Fibroblast of the conjunctiva (primary cell): Measurements from ENCODE around the gene PDIA2.
"Not testable (repeated sequence)": the region's sequence is repeated elsewhere in the genome, so short reads cannot be mapped to it uniquely, and the experiment has no call there.

Source experiments
- DNase-seq: peaks from one replicate; pipeline ENCODE4 v3.0.0-alpha.2; 2010; ENCODE audit warnings: low read depth

The PDIA2 gene, protein sequence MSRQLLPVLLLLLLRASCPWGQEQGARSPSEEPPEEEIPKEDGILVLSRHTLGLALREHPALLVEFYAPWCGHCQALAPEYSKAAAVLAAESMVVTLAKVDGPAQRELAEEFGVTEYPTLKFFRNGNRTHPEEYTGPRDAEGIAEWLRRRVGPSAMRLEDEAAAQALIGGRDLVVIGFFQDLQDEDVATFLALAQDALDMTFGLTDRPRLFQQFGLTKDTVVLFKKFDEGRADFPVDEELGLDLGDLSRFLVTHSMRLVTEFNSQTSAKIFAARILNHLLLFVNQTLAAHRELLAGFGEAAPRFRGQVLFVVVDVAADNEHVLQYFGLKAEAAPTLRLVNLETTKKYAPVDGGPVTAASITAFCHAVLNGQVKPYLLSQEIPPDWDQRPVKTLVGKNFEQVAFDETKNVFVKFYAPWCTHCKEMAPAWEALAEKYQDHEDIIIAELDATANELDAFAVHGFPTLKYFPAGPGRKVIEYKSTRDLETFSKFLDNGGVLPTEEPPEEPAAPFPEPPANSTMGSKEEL

DNA sequence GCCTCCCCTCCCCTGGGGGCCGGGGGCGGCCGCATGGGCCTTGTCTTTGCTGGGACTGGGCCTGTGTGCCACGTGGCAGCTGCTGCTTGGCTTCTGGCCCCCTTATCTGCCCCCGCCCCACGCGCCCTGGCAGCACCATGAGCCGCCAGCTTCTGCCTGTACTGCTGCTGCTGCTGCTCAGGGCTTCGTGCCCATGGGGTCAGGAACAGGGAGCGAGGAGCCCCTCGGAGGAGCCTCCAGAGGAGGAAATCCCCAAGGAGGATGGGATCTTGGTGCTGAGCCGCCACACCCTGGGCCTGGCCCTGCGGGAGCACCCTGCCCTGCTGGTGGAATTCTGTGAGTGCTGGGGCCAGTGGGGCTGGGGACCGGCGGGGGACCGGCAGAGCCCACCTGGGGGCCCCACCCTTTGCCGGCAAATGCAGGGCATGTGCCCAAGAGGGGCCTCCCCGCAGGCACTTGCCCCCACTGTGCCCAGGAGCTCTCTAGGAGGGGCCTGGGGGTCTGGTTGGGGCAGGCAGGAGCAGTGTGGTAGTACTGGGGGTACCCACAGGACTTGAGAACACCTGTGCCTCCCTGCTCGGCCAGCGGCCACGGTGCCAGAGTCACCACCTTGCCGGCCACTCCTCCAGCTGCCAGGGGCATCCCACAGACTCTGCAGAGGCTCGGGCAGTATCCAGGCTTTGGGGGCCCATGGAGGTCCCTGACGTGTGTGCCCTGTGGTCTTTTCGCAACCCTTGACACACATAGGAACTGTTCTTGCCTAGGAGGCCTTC is at the start of gene PDIA2:
Gene PDIA2 (plus strand): TSS at position 132 of the 773 bp plus-strand sequence. CDS start 6 bp downstream, at position 138.
- no peak for DNase-seq

DNA sequence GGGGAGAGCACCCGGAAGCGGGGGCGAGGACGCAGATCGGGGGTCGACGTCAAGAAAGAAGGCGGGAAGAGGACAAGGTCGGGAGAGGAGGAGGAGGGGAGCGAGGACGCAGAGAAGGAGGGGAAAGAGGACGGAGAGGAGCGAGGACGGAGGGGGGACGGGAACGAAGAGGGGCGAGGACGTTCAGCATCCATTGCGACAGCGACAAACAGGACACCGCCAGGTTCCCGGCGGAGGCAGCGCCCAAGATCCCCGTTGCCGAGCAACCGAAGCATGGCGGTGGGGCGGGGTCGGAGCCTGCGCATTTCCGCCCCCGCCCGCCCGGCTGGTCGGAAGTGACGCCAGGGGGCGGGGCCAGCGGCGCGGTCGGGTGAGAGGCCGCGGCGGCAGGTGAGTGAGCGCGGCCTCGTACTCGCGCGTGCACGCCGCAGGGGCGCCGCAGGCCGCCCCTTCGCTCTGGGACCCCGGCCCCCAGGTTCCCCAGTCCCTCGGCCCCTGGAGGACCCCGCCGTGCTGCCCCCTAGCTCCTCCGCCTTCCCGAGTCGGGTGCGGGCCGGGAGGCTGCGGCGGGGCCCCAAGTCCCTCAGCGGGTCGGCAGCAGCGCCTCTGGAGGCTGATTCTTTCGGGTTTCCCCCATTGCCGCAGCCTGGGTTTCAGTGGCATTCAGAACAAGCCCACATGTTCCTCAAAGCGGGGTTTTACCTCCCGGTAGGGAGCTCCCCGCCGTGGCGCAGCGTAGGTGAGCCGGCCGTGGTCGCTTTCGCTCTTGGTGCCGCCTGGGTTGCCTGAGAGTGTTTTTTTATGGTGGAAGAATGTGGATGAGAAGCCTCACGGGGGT is 48.3 kb upstream of the PDIA2 start, which contains the start of gene FAM234A:
Gene FAM234A (plus strand): TSS at position 354 of the 838 bp plus-strand sequence. CDS start 19,593 bp downstream, outside the sequence.
- DNase-seq, result peak; percentile 72

DNA sequence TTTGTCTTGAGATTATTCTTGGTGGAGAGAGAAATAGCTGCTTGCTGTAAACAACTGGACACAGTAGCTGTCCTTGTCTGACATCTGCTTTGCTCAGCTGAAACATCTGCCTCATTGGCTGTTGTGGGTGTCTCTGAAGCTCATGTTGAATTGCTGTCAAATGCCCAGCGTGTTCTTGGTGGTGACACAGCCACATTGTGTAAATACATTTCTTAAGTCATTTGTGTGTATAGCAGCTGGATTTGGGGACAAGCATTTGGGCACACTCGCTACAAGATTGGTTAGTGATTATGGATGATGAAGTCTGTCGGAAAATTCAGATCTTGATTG is 43.1 kb upstream of the PDIA2 start:
- DNase-seq, result no peak

DNA sequence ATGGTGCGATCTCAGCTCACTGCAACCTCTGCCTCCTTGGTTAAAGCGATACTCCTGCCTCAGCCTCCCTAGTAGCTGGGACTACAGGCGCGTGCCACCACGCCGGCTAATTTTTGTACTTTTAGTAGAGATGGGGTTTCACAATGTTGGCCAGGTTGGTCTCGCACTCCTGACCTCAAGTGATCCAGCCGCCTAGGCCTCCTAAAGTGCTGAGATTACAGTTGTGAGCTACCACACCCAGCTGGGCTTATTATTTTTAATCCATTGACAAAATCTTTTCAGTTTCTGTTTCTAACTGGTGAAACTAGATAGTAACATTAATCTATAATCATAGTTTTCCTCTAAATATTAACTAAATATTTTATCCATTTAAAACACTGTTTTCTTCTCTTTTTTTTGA is 42.4 kb upstream of the PDIA2 start:
- DNase-seq, result no peak

DNA sequence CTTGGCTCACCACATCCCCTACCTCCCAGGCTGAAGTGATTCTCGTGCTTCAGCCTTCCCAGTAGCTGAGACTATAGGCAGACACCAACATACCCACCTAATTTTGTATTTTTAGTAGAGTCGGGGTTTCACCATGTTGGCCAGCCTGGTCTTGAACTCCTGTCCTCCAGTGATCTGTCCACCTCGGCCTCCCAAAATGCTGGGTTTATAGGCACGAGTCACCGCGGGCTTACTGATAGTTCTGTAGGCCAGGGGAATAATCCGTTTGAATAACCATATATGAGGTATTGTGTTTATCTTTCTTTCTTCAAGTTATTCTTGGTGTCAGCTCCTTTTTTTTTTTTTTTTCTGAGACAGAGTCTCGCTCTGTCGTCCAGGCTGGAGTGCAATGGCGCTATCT is 40.7 kb upstream of the PDIA2 start:
- DNase-seq, result no peak

DNA sequence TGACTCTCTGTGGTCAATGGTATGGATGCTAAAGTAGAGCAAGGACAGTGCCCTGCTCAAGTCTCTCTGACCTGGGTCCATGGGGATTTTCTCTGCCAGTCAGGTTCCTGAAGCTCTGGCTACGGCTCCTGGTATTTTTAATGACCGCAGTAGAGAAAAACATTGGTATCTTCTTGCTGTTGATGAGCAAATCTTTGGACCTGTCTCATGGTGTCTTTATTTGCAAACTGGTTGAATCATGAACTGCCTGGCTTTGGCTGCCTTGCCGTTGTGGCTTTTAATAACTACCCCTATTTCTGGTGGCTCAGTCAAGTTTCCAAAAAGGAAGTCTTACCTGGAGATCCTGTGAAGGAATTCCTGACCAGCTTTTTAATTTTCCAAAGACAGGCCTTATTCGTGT is 39.6 kb upstream of the PDIA2 start:
- no peak for DNase-seq

DNA sequence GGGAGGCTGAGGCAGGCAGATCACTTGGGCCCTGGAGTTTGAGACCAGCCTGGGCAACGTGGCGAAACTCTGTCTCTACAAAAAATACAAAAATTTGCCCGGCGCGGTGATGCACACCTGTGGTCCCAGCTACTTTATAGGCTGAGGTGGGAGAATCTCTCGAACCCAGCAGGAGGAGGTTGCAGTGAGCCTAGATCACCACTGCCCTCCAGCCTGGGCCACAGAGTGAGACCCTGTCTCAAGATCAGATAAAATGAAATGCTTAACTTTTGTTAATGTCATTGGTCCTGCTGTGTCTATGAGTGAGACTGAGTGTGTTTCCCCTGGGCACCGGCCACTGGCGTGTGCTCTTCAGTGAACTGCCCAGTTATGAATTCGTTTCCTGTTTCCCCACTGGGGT is 37.9 kb upstream of the PDIA2 start:
- DNase-seq, result no peak

DNA sequence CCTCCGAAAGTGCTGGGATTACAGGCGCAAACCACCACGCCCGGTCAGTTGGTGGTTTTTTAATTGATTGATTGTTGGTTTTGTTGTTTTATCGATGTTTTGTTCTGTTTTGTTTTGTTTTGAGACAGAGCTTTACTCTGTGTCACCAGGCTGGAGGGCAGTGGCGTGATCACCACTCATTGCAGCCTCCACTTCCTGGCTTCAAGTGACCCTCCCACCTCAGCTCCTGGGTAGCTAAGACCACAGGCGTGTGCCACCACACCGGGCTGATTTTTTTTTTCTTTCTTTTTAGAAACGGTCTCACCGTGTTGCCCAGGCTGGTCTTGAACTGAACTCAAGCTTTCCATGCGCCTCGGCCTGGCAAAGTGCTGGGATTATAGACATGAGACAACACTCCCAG is 35.9 kb upstream of the PDIA2 start:
- no peak for DNase-seq

DNA sequence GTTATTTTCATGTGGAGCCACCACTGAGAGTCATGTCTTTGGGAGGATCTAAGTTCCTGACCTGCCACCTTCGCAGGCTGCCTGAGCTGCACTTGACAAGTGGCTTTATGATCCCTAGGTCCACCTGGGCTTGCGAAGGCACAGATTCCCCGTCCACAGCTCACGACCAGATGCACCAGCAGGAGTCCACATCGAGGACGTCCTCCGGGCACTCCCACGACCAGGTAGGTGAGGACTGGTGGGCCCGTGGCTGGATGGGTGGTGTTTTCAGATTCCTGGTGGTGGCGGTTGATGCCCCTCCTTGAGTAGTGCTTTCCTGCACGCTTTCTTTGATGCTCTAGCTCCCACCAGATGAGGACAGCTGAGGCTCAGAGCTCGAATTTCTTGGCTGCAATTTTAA is 33.5 kb upstream of the PDIA2 start:
- no peak for DNase-seq

DNA sequence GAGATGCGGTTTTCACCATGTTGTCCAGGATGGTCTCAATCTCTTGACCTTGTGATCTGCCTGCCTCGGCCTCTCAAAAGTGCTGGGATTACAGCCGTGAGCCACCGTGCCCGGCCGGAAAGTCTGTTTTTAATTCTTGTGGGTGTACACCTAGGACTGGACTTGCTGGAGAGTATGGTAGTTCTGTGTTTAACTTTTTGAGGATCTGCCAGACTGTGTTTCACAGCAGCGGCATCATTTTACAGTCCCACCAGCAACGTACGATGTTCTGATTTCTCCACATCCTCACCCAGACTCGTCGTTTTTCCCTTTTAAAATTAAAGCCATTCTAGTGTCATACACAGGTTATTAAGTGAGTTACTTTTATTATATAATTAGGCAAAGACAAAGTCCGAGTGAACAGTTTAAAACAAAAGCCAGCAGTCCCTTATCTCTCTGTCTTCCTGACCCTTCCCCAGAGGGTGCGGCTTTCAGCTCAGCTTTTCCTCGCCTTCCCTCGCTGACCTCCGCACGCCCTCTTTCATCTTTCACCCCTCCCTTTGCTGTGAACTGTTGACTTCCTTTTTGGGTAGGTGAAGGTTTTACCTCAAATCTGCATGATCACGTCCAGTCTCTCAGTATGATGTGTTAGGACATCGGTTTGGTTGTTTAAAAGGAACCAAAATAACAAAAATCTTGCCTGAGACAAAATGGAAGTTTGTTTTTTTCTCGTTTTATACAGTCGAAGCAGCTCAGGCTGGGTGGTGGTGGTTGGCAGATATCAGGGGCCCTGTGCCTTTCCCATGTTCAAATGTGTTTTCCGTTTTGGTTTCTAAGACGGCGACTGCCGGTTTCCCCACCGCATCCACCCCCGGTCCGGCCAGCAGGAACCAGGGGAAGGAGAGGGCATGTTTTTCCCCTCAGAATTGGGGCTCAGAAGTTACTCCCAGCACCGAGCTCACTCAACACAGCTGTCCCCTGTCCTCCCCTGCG is 30.3 kb upstream of the PDIA2 start:
- DNase-seq, result no peak

DNA sequence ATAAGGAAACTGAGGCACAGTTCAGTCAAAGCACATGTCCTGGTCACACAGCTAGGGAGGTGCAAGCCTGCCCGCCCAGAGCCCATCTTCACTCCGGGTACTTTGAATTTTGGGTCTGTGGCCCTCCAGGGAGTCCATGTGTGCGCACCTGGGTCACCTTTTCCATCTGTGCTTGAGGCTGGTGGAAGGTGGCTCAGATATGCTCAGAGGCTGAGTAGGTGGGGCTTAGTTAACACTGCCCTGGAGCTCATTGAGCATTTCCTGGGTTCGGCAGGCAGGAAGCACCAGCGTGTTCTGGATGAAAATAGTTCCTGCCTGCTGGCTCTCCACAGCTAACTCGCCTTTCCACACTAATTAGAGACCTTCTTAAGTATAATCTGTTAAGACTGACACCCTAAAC is 29.1 kb upstream of the PDIA2 start:
- no peak for DNase-seq

DNA sequence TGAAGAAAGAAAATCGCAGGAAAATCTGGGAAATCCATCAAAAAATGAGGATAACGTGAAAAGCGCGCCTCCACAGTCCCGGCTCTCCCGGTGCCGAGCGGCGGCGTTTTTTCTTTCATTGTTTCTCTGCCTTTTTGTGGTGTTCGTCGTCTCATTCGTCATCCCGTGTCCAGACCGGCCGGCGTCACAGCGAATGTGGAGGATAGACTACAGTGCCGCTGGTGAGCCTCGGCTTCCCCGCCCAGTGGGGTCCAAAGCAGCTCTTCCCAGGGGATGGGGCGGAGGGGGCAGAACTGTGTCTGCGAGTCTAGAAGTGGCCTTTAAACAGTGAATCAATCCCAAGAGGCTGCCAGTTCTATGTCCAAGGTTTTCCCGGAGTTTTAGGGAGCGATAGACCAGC is 28.5 kb upstream of the PDIA2 start:
- DNase-seq, result no peak

DNA sequence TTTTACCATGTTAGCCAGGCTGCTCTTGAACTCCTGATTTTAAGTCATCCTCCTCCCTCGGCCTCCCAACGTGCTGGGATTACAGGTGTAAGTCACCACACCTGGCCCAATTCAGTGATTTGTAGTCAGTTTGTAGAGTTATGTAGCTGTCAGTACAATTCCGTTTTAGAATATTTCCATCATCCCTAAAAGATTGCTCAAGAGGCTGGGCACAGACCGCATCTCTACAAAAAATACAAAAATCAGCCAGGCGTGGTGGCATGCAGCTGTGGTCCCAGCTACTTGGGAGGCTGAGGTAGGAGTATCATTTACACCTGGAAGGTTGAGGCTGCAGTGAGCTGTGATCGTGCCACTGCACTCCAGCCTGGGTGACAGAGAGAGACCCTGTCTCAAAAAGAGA is 27.8 kb upstream of the PDIA2 start:
- no peak for DNase-seq

DNA sequence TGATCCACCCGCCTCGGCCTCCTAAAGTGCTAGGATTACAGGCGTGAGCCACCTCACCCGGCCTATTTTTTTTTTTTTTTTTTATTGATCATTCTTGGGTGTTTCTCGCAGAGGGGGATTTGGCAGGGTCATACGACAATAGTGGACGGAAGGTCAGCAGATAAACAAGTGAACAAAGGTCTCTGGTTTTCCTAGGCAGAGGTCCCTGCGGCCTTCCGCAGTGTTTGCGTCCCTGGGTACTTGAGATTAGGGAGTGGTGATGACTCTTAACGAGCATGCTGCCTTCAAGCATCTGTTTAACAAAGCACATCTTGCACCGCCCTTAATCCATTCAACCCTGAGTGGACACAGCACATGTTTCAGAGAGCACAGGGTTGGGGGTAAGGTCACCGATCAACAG is 24.9 kb upstream of the PDIA2 start:
- DNase-seq, result not testable (repeated sequence)

DNA sequence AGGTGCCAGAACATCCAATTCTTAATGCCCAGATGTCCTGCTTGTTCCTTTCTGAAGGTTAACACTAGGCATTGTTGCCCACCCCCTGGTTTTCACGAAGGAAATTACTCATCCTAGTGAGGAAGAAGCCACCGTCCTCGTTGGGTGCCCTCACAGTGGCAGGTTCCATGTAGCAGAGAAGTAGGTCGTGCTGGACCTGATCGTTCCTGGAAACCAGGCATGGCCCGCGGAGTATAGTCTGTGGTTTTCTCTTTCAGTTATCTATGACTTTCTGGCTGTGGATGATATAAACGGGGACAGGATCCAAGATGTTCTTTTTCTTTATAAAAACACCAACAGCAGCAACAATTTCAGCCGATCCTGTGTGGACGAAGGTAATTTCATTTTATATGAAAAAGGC is 23.7 kb upstream of the PDIA2 start:
- no peak for DNase-seq

DNA sequence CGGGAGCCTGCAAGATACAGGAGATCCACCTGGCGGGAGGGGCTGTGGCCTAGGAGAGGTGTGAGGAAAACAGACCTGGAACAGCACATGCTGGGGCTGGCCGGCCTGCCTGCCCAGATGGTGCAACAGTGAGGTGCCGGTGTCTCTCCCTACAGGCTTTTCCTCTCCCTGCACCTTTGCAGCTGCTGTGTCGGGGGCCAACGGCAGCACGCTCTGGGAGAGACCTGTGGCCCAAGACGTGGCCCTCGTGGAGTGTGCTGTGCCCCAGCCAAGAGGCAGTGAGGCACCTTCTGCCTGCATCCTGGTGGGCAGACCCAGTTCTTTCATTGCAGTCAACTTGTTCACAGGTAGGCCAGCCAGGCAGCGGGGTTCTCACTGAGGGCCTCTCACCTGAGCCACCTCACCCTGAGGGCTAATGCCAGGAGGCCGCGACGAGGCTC is 23.1 kb upstream of the PDIA2 start:
- no peak for DNase-seq

DNA sequence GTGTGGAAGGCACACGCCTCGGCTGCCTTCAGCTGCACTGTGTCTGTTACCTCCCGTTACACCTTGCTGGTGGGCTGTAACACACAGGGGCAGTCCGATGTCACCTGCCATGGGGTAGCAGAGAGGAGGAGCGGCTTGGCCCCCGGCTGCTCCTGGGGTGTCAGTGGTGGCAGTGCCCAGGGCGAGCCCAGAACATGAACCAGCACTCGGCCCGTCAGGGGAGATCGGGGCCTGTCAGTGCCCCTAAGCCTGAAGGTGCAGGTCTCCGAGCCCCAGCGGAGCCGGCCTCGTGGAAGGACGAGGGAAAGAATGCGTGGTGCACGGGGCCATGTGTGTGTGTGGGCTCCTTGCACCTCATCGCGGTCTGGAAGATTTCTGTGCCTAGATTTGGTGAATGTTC is 22.6 kb upstream of the PDIA2 start:
- no peak for DNase-seq

DNA sequence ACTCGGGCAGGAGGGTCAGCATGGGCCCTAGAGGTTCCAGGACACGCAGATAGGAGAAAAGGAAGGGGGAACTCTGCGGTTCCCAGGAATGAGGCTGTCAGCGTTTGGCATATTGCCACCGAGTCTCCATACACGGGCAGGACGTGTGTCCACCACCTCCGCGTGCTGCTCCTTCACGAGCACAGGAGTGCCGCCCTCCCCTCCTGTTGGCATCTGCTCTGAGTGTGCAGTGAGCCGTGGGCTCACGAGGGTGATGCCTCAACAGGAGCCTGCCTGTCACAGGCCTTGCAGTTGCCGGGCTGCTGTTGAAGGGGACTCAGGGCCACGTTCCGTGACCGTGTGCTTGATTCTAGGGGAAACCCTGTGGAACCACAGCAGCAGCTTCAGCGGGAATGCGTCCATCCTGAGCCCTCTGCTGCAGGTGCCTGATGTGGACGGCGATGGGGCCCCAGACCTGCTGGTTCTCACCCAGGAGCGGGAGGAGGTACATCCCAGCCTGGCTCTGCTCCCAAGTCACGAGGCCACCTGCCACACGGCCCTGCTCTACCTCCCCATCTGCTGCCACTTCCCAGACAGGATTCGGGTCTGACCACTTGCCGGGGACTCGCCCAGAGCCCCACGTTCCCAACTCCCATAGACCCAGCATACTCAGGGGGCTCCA is 21.8 kb upstream of the PDIA2 start:
- no peak for DNase-seq

DNA sequence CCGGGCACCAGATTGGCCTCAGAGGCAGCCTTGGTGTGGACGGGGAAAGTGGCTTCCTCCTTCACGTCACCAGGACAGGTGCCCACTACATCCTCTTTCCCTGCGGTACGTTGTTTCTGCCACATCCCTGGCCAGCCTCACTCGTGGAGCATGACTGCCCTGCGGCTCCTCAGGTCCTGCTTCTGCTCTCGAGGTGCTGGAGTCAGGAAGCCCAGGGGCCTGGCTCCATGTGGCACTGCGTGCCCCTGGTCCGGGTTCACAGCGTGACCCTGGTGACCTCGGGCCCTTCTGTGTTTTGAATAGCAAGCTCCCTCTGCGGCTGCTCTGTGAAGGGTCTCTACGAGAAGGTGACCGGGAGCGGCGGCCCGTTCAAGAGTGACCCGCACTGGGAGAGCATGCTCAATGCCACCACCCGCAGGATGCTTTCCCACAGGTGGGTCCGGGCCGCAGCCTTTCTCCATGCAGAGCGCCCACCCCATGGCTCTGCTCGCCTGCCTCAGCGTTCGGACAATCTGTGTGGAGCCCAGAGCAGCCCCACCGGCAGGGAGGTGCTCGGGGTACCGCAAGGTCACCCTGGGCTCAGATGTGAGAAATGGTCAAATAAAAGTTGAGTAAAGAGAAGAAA is 20.7 kb upstream of the PDIA2 start:
- DNase-seq, result no peak

DNA sequence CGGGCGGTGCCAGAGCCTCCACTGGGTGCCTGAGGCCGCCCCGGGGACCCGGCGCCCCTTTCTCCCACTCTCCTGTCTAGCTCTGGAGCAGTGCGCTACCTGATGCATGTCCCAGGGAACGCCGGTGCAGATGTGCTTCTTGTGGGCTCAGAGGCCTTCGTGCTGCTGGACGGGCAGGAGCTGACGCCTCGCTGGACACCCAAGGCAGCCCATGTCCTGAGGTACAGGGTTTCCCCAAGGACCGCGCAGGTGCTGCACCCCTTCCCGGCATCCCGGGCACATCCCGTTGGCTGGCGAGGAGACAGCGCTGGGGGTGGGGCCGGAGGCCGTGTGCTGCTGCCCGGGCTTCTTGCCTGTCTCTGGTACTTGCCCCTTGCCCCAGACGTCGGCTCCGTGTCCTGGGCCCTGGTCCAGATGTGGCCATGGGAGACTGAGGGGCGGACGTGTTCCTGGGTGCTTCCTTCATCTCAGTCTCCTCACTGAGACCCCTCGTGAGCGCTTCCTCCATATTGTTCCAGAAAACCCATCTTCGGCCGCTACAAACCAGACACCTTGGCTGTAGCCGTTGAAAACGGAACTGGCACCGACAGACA is 19.7 kb upstream of the PDIA2 start:
- no peak for DNase-seq
